Naive thymus-derived CD8-positive, alpha-beta T cell (primary cell): ENCODE data around the gene DNAH17. TPM values are rescaled to one million over a fixed set of nuclear protein-coding genes. Genes with fewer than 3 reads are reported as not detected.

Experiments used
- ATAC-seq, 2 donors: fragments of 150-1000 bp; cut with Tn5 transposase in 1 of 2; sonication (Bioruptor Pico), chemical (Tn5 transposase) in 1 of 2; 1 replicate in 1 of 2; 2 replicates in 1 of 2; pipeline ENCODE4 v1.10.0; 2021; ENCODE audit warnings: mild to moderate bottlenecking in 2 of 2, moderate library complexity in 2 of 2
- POLR2A ChIA-PET: fragments of 350-600 bp; sonication (Branson Sonifier 250); formaldehyde crosslinking; loops from one replicate; lab custom pipeline; 2021; ENCODE audit warnings: antibody characterized with exemption; lab: Charles Lee
- DNase-seq, 10 donors: peaks; one replicate each; pipeline versions ENCODE4 v3.0.0 to v3.0.0-alpha.2; 2020 to 2022
- H3K27ac Mint-ChIP-seq, 10 donors: one replicate each; pipeline ENCODE4 v1.8.0; 2020 to 2022; ENCODE audit warnings: mild to moderate bottlenecking in 10 of 10, mixed read lengths in 10 of 10, moderate library complexity in 4 of 10, inconsistent platforms in 1 of 10
- H3K27me3 Mint-ChIP-seq, 5 donors: one replicate each; pipeline ENCODE4 v1.8.0; 2021 to 2022; ENCODE audit warnings: mixed read lengths in 5 of 5
- H3K36me3 Mint-ChIP-seq, 3 donors: one replicate each; pipeline ENCODE4 v1.8.0; 2020 to 2022; ENCODE audit warnings: mixed read lengths in 3 of 3, mild to moderate bottlenecking in 2 of 3, inconsistent platforms in 1 of 3
- H3K4me1 Mint-ChIP-seq, 4 donors: one replicate each; pipeline ENCODE4 v1.8.0; 2021 to 2022; ENCODE audit warnings: mixed read lengths in 4 of 4
- H3K4me3 Mint-ChIP-seq, 10 donors: one replicate each; pipeline ENCODE4 v1.8.0; 2020 to 2022; ENCODE audit warnings: mild to moderate bottlenecking in 10 of 10, mixed read lengths in 10 of 10, moderate library complexity in 6 of 10, inconsistent platforms in 1 of 10
- H3K9me3 Mint-ChIP-seq, 9 donors: one replicate each; pipeline ENCODE4 v1.8.0; 2020 to 2022; ENCODE audit warnings: mixed read lengths in 9 of 9, mild to moderate bottlenecking in 3 of 9, inconsistent platforms in 1 of 9, moderate library complexity in 1 of 9
- polyA plus RNA-seq, 3 donors: library from polyadenylated mRNA; unstranded; fragments of 300-500 nt; fragmentation: Illumina TruSeq; gene quantifications; one replicate each; pipeline ENCODE4 v1.2.3, GENCODE V29; 2021
- total RNA-seq, 8 experiments: library from RNA in 2 of 8; stranded (reverse) in 2 of 8; gene quantifications; one replicate each; pipeline ENCODE4 v1.2.3 and lab custom pipeline; 2021 to 2026

Gene DNAH17
- total and polyA plus RNA-seq, 5 experiments from 2014 or later, result 0.28 to 0.81 (median 0.38) TPM; not detected in 2

DNA sequence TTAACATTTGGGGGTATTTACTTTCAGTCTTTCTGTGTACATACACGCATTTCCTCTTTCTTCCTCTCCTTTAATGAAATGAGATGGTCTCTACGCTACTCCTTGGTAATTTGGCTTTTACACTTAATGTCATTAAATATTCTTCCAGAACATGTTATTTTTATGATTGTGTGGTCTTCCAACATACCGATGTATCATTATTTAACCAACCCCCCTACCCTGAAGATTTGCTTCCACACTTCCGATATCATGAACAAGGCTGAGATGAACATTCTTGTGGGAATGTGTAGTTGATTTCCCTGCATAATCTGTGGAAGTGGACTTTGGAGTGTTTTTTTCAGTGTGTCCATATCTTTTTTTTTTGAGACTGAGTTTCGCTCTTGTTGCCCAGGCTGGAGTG, 201.0 kb downstream of the DNAH17 start:
- H3K36me3 Mint-ChIP-seq, result peaks cover 0 to 12% (median 0%) of the 10 kb centered on the region in 3 donors
- ATAC-seq, result no peak
- H3K4me3 Mint-ChIP-seq, result peak overlapping the region in 6 of 10 donors; percentile 2 to 45 (median 21)
- H3K9me3 Mint-ChIP-seq, result no peaks in the 10 kb centered on the region
- H3K27me3 Mint-ChIP-seq, result no peaks in the 10 kb centered on the region
- H3K27ac Mint-ChIP-seq, result peak overlapping the region in 1 of 10 donors; percentile 1
- peaks cover 7 to 26% (median 23%) of the 10 kb centered on the region in 4 donors for H3K4me1 Mint-ChIP-seq
- POLR2A ChIA-PET, result interaction anchor here (0.5 kb wide), 1 partner anchor 282 kb away, joined by 3 read pairs; no protein-coding TSS in a partner anchor
- no peak for DNase-seq

DNA sequence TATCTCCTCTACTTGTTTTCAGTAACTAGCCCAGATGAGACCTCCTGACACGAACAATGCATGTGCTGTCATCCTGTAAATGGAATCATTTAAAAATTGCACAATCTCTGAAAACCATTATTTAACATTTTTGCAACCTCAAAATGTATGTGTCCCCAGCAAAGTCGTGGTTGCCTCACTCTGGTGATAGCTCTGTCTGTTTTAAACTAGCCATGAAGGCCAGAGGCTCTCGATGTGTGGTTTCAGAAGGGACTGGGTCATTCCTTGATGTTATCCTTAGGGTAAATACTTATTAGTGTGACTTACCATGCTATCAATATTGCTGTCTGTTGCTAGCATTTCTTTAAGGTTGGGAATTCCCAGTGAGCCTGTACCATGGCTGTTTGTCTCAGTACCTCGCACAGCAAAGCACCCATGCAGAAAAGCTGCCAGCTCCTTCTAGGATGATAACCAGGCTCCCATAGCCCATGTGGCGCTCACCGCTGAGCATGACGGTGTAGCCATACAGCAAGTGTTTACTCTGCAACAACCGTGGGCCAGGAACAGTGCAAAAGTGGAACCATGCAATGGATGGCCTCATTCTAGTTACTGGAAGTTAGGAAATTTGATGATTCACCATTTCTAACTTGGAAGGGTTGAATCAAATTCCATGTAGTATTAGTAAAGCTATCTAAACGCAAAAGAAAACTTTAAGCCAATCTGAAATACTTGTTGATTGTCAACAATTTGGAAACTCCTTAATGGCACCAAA, 201.6 kb downstream of the DNAH17 start:
- no peak for DNase-seq
- peak overlapping the region in 2 of 10 donors; percentile 1 to 25 for H3K27ac Mint-ChIP-seq
- POLR2A ChIA-PET, result no interaction called here

DNA sequence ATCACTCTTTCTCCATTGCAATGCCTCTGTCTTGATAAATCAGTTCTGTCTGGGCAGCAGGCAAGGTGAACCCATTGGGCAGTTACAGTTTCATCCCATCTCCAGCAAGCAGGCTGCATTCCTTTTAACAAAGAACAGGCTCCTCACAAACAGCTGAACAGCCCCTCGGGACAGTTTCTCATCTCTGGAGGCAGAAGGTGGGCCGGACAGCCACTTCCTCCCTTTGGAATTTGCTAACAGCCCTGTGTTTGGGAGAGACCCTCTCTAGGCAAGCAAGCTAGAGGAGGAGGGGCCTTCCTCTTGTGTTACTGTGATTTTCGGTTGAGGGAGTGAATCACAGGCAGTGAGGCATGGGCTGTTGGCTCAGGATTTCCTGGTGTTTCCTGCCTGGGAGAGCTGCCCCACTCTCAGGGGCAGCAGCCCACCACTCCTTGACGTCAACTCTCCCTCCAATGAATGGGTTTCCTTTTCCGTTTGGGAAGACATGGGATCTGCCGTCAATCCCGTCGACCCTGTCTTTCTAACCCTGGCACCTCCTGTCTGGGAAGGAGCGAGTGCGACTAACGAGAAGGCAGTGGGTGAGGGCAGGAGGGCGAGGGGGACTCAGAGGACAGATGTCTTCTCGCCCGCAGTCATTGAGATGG, 202.4 kb downstream of the DNAH17 start:
- Mint-ChIP-seq H3K4me3 (no peak overlapping the region), H3K36me3 (no peaks in the 10 kb centered on the region), H3K9me3 (no peaks in the 10 kb centered on the region), H3K27ac (no peak overlapping the region), H3K4me1 (peaks cover 5 to 14% (median 10%) of the 10 kb centered on the region in 4 donors), H3K27me3 (no peaks in the 10 kb centered on the region)
- ATAC-seq (no peak), DNase-seq (no peak)
- POLR2A ChIA-PET, result no interaction called here

More for the DNA sequence above, 201.6 kb downstream of the DNAH17 start:
- Mint-ChIP-seq H3K36me3 (peaks cover 0 to 6% (median 0%) of the 10 kb centered on the region in 3 donors), H3K4me1 (peaks cover 7 to 20% (median 18%) of the 10 kb centered on the region in 4 donors), H3K4me3 (no peak overlapping the region), H3K27me3 (no peaks in the 10 kb centered on the region), H3K9me3 (no peaks in the 10 kb centered on the region)
- no peak for ATAC-seq

GRCh38 chr17:78374189-78374588, 203.0 kb downstream of the DNAH17 start:
- Mint-ChIP-seq H3K36me3 (no peaks in the 10 kb centered on the region), H3K4me3 (no peak overlapping the region), H3K4me1 (peaks cover 3 to 8% (median 6%) of the 10 kb centered on the region in 4 donors), H3K9me3 (no peaks in the 10 kb centered on the region), H3K27ac (peak overlapping the region in 2 of 10 donors; percentile 47 to 57), H3K27me3 (no peaks in the 10 kb centered on the region)
- ATAC-seq, result no peak
- POLR2A ChIA-PET, result no interaction called here
- no peak for DNase-seq

Other genes with a start within 250 kb of the DNAH17 start
- 1 to 10 TPM in 1 of 2 experiments, under 1 TPM in 1; 0.86 to 1.0 TPM for gene SOCS3, start 217.3 kb downstream of the DNAH17 start, total RNA-seq
- gene SOCS3, start 217.3 kb downstream of the DNAH17 start, polyA plus RNA-seq, result 10 to 100 TPM; 21.2 to 43.9 (median 37.3) TPM
- gene PGS1, start 198.7 kb downstream of the DNAH17 start, total RNA-seq, result 10 to 100 TPM; 72.5 to 73.4 TPM
- 10 to 100 TPM; 24.3 to 46.6 (median 32.7) TPM for gene PGS1, start 198.7 kb downstream of the DNAH17 start, polyA plus RNA-seq
- 100 to 1,000 TPM; 415 to 423 TPM for gene CYTH1, start 204.9 kb upstream of the DNAH17 start, total RNA-seq
- 100 to 1,000 TPM; 220 to 320 (median 243) TPM for gene CYTH1, start 204.9 kb upstream of the DNAH17 start, polyA plus RNA-seq